Nephron (organoid): ENCODE results near the gene RANBP2.
"Not testable (repeated sequence)": the region's sequence is repeated elsewhere in the genome, so short reads cannot be mapped to it uniquely, and the experiment has no call there.

Experiments
- H3K27ac Mint-ChIP-seq, 3 experiments: 2 replicates each; pipeline ENCODE4 v1.8.0; 2020; ENCODE audit warnings: mixed read lengths in 3 of 3, mild to moderate bottlenecking in 2 of 3, moderate library complexity in 1 of 3
- H3K27me3 Mint-ChIP-seq: 2 replicates; pipeline ENCODE4 v1.8.0; 2021; ENCODE audit warnings: low read depth, mild to moderate bottlenecking, moderate library complexity, mixed read lengths
- H3K36me3 Mint-ChIP-seq: 2 replicates; pipeline ENCODE4 v1.8.0; 2020; ENCODE audit warnings: low read depth, mixed read lengths
- H3K4me1 Mint-ChIP-seq: 2 replicates; pipeline ENCODE4 v1.8.0; 2020; ENCODE audit warnings: mixed read lengths
- H3K4me3 Mint-ChIP-seq, 3 experiments: 2 replicates each; pipeline ENCODE4 v1.8.0; 2020; ENCODE audit warnings: mild to moderate bottlenecking in 3 of 3, mixed read lengths in 3 of 3, moderate library complexity in 2 of 3
- H3K9me3 Mint-ChIP-seq: 2 replicates; pipeline ENCODE4 v1.8.0; 2020; ENCODE audit warnings: mixed read lengths
- TF ChIP-seq, protein P1 (sequence below), 3 experiments: fragments of 200-600 bp; sonication (generic); IDR thresholded peaks; one replicate each; pipeline ENCODE4 v1.5.0; 2021; ENCODE audit warnings: antibody characterized with exemption in 3 of 3; ENCODE audit not compliant: unreplicated experiment in 3 of 3

RANBP2 gene

DNA sequence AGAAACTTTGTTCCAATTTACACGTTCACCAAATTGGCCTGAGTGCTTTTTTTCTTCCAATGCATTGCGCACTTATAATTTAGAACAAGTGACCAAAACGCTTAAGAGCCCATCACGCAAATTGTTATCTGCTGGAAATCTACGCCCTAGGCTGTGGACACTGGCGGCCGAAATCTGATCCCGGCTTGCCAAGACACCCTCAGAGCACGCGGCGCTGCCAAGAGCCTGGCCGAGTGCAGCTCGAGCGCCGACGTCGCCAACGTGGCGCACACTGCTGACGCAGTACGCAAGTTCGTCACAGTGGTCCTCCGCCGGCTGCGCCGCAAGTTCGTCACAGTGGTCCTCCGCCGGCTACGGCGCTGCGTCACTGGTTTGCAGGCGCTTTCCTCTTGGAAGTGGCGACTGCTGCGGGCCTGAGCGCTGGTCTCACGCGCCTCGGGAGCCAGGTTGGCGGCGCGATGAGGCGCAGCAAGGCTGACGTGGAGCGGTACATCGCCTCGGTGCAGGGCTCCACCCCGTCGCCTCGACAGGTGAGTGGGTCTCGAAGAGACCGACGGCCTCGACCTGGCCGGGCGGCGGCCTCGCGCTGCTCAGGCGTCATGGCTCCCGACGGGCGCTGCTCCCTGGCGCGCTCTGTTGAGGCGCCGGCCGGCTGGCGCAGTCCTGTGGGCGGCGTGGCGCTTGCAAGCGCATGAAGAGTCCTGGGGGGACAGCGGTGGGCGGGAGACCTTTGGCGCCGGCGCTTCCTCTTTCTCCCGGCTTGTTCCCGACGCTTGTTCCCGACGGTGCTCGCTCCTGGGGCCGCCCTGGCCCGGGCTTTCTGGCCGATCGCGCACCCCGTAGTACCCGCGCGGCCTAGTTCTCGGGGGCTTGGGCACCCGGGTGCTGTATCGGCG is at the start of gene RANBP2:
RANBP2 (plus strand) TSS at position 334 of the 896 bp plus-strand sequence; CDS start at position 459, 125 bp downstream.
- Mint-ChIP-seq H3K27ac (peak within 1 kb of the TSS; percentile 96 to 100 (median 99)), H3K9me3 (no peaks in the 10 kb centered on the region), H3K27me3 (no peaks in the 10 kb centered on the region), H3K4me3 (peak within 1 kb of the TSS; percentile 87 to 96 (median 93)), H3K4me1 (peaks cover 19% of the 10 kb centered on the region), H3K36me3 (no peaks in the 10 kb centered on the region)
- TF ChIP-seq, protein P1, sequence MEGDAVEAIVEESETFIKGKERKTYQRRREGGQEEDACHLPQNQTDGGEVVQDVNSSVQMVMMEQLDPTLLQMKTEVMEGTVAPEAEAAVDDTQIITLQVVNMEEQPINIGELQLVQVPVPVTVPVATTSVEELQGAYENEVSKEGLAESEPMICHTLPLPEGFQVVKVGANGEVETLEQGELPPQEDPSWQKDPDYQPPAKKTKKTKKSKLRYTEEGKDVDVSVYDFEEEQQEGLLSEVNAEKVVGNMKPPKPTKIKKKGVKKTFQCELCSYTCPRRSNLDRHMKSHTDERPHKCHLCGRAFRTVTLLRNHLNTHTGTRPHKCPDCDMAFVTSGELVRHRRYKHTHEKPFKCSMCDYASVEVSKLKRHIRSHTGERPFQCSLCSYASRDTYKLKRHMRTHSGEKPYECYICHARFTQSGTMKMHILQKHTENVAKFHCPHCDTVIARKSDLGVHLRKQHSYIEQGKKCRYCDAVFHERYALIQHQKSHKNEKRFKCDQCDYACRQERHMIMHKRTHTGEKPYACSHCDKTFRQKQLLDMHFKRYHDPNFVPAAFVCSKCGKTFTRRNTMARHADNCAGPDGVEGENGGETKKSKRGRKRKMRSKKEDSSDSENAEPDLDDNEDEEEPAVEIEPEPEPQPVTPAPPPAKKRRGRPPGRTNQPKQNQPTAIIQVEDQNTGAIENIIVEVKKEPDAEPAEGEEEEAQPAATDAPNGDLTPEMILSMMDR (IDR thresholded peaks at IDR 0.05; ENCODE audit: unreplicated experiment in 3 of 3), result no peak

DNA sequence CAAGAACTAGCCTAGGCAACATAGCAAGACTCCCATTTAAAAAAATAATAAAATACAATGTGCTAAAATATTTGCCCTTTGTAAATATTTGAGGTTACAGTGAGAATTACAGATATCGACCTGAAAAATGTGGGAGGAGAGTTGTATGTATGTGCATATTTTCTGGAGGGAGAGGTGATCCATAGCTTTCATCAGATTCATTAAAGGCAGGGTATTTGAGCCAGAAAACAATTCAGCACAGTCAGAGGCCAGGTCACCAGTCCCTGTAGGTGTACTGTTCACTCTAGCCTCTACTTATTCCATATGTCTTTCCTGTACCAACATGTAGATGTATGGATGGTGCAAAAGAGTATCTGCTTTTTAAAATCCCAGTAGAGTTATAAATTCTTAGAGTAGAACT is 49.0 kb upstream of the RANBP2 start:
- H3K27me3 Mint-ChIP-seq, H3K9me3 Mint-ChIP-seq, H3K4me1 Mint-ChIP-seq, H3K27ac Mint-ChIP-seq, H3K4me3 Mint-ChIP-seq: not testable (repeated sequence)
- H3K36me3 Mint-ChIP-seq, result peaks cover 12% of the 10 kb centered on the region

DNA sequence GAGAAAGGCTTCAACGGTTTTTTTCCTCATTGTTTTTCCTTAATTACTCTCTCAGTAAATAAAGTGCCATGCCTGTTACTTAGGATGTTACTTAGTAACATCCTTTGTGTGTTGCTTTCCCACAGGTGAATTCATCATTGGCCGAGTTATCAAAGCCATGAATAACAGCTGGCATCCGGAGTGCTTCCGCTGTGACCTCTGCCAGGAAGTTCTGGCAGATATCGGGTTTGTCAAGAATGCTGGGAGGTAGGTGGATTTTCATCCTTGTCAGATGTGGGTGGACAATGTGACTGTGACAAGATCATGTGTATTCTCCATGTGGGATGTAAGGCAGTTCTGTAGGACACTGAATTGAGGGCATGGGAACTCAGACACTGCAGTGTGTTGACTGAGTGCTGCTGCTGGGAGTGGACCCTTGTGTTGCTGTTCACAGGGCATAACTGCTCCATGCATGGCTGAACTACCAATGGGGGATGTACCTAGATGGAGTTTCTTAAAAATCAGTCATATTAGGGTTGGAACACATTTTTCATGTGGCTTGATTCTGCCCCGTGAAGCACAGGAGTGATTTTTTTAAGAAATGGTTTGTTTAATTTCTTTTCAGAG is 47.0 kb upstream of the RANBP2 start:
- not testable (repeated sequence) for H3K4me3 Mint-ChIP-seq, H3K27ac Mint-ChIP-seq, H3K27me3 Mint-ChIP-seq, H3K9me3 Mint-ChIP-seq, H3K4me1 Mint-ChIP-seq
- peaks cover 25% of the 10 kb centered on the region for H3K36me3 Mint-ChIP-seq

DNA sequence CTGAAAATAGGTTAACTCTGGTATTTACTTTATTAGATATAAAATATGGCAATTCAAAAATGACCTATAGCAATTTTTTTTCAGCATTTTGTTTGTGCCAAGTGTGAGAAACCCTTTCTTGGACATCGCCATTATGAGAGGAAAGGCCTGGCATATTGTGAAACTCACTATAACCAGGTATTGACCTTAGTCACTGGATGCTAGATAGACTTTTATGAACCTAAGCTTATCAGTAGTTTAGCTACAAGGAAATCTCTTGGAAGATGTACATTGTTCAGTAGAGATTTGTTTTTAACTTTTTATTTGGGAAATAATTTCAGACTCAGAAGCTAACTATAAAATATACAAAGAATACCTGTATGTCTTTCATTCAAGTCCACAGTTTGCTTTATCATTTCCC is 42.8 kb upstream of the RANBP2 start:
- H3K27me3 Mint-ChIP-seq, H3K9me3 Mint-ChIP-seq, H3K4me3 Mint-ChIP-seq, H3K27ac Mint-ChIP-seq: not testable (repeated sequence)
- peaks cover 36% of the 10 kb centered on the region for H3K36me3 Mint-ChIP-seq
- H3K4me1 Mint-ChIP-seq, result peaks cover 14% of the 10 kb centered on the region

DNA sequence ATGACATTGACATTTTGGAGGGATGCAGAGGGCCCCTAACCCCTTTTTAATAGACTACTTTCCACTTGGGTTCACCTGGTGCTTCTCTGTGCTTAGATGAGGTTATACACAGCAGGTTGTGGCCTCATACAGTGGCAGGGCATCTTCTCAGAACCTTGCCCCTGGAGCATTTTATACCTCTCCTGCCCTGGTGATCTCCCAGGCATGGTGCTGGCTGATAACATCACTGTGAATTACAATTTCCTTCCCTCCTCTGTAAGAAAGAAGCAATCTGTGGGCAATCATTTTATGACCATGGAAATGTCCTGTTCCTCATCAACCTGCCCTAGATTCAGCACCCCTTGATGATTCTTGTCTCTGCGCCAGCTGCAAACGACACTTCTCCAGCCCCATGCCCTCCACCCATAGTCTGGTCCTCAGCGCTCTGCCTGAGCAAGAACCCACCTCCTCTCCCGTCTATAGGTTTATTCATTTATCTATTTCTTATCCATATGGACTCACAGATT is 42.0 kb upstream of the RANBP2 start:
- not testable (repeated sequence) for H3K27ac Mint-ChIP-seq, H3K9me3 Mint-ChIP-seq, H3K4me3 Mint-ChIP-seq, H3K27me3 Mint-ChIP-seq
- Mint-ChIP-seq H3K4me1 (peaks cover 14% of the 10 kb centered on the region), H3K36me3 (peaks cover 36% of the 10 kb centered on the region)

DNA sequence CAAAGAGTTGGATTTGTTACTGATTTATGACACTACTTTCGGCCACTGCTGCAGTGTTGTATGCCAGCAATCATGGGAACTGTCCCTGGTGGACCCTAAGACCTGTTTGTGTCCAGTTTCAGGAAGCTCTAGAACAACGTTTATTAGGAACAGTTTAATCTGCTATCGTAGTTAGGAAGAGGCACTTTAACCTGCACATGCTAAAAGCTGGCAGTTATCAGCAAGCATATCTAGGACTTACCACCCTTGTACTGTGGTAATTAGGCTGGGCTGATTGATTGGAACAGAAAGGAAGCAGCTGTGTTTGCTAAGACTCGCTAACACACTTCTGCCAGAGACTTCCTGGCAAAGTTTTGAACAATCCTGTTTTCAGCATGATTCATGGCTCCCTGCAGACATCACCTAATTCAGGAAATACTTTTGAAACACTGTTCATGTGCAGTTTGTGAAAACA is 41.1 kb upstream of the RANBP2 start:
- H3K36me3 Mint-ChIP-seq, result peaks cover 33% of the 10 kb centered on the region
- not testable (repeated sequence) for H3K27me3 Mint-ChIP-seq, H3K4me3 Mint-ChIP-seq, H3K9me3 Mint-ChIP-seq
- peak overlapping the region; percentile 13 to 63 (median 35) for H3K27ac Mint-ChIP-seq
- H3K4me1 Mint-ChIP-seq, result peaks cover 14% of the 10 kb centered on the region

DNA sequence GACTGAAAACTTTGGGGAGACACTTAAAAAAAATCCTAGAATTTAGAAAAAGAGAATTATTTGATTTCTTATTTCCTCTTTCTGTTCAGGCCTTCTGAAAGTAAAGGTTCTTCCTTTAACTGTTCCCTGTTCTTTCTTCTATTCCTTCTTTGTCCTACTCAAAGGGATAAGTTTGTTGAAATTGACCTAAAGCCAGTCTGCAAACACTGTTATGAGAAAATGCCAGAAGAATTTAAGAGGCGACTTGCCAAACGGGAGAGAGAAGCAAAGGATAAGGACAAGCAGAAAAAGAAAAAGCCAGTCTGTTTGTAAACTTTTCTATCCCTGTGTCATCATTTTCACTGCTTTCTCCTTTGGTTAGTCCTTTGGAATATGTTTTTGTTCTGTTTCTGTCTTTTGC is 38.5 kb upstream of the RANBP2 start:
- Mint-ChIP-seq H3K36me3 (peaks cover 27% of the 10 kb centered on the region), H3K4me1 (peaks cover 14% of the 10 kb centered on the region)
- H3K27me3 Mint-ChIP-seq, H3K9me3 Mint-ChIP-seq, H3K27ac Mint-ChIP-seq, H3K4me3 Mint-ChIP-seq: not testable (repeated sequence)

DNA sequence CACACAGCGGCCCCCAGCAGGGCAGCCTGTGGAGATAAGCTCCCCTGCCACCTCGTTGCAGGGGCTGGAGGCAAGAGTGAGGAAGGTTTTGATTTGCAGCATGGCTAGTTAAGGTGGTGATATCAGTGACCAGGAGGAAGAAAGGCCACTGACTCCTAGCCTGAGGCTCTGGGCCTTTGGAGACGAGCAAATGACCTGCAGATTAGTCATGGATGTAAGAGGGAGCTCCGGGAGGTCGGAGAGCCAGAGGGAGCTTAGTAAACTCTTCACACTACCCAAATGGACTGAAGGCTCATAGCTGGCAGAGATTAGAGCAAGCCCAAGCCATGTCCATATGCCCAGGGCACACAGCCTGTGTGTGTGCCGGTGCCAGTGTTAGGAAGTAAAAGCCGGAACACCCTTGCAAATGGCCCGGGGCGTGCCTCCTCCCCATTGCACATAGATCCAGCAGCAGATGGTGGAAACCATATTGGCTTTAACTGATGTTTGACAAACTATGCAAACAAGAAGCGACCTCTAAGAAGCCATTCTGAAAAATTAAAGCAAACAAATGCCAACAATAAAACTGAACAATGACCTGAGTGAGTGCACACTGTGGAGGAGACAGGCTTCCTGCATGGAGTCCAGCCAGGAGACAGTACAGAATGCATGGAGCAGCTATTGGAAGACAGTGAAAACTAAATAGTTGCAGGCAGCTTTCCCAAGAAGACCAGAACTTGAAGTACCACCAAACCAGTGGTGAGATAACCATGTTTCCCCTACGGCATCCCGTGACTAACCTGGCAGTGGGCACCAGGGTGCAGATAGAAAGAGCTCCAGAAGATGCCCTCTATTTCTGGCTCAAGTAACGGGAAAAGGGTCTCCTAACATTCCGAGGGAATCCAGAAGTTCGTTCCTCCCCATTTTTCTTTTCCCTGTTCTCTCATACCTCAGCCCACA is 30.2 kb upstream of the RANBP2 start:
- H3K27ac Mint-ChIP-seq, H3K27me3 Mint-ChIP-seq, H3K9me3 Mint-ChIP-seq, H3K4me3 Mint-ChIP-seq, H3K4me1 Mint-ChIP-seq, H3K36me3 Mint-ChIP-seq: not testable (repeated sequence)

DNA sequence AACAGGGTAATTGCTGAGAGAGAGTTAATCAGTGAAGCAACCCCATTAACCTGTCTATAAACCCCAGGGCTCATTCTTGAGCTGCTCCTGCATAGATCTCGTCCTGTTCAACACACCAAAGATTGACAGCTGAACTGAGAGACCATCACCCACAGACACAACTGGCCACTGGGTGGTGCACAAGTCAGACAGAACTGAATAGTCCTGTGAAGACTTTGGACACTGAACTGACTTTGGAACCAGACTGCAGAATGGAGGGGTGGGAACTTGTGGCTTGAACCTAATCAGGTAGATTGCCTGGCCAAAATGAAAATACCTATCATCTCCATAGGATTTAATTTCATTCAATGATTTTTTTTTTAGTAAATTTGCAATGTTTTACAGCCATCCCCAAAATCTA is 29.3 kb upstream of the RANBP2 start:
- H3K27ac Mint-ChIP-seq, H3K9me3 Mint-ChIP-seq, H3K4me1 Mint-ChIP-seq, H3K4me3 Mint-ChIP-seq, H3K36me3 Mint-ChIP-seq, H3K27me3 Mint-ChIP-seq: not testable (repeated sequence)
